Caki2 (cell line): ENCODE measurements around the gene ATP8B1. TPM values are rescaled to one million over a fixed set of nuclear protein-coding genes. Genes with fewer than 3 reads are reported as not detected.

Experiments
- DNase-seq: peaks from one replicate; pipeline ENCODE4 v3.0.0-alpha.2; 2015; ENCODE audit warnings: low read depth
- in situ Hi-C: cut with HindIII; loops from 2 replicates; pipeline ENCODE4 v1.10.0; 2016; ENCODE audit warnings: low sequenced_read_pairs, low pct_unique_long_range_greater_than_20kb, mixed read lengths
- total RNA-seq: library from RNA; depleted of rRNA; stranded (reverse); fragments of >200 nt; shearing (Covaris generic); gene quantifications from 2 replicates; pipeline ENCODE4 v1.2.3, GENCODE V29; 2014; ENCODE audit warnings: low replicate concordance; rRNA removed

Gene ATP8B1
- total RNA-seq, 1 experiment from 2014 or later: 4.9 TPM

DNA sequence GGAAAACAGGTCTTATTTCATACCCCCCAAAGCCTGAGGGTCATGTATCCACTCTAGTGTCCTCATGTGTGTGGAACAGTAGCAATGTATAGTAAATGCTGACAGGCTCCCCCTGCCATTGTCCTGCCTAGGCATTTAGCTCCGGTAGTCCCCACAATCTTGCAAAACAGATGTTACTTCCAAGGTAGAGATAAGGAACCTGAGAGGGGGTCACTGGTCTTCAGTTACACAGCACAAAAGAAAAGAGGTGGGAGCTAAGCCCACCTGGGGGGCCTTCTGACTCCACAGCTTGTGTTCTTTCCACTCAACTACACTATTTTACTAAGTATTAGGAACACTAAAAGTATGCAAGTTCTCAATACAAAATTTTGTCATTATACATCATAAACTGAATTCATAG lies 199.2 kb downstream of the ATP8B1 start:
- in situ Hi-C loops: no loop called here
- no peak for DNase-seq

Other genes with a start within 250 kb of the ATP8B1 start
- 33.0 and 49.0 TPM in 2 replicates for gene FECH, start 216.6 kb downstream of the ATP8B1 start, total RNA-seq
- gene NARS1, start 181.5 kb downstream of the ATP8B1 start, total RNA-seq: 95.3 and 106 TPM in 2 replicates
- gene NEDD4L, start 240.9 kb upstream of the ATP8B1 start, total RNA-seq: 39.1 and 47.8 TPM in 2 replicates